ENCODE results near the gene TOP2A. TPM values are rescaled to one million over a fixed set of nuclear protein-coding genes. Genes with fewer than 3 reads are reported as not detected.

TOP2A gene
- total RNA-seq, 1 experiment from 2014 or later, result 141 TPM

DNA sequence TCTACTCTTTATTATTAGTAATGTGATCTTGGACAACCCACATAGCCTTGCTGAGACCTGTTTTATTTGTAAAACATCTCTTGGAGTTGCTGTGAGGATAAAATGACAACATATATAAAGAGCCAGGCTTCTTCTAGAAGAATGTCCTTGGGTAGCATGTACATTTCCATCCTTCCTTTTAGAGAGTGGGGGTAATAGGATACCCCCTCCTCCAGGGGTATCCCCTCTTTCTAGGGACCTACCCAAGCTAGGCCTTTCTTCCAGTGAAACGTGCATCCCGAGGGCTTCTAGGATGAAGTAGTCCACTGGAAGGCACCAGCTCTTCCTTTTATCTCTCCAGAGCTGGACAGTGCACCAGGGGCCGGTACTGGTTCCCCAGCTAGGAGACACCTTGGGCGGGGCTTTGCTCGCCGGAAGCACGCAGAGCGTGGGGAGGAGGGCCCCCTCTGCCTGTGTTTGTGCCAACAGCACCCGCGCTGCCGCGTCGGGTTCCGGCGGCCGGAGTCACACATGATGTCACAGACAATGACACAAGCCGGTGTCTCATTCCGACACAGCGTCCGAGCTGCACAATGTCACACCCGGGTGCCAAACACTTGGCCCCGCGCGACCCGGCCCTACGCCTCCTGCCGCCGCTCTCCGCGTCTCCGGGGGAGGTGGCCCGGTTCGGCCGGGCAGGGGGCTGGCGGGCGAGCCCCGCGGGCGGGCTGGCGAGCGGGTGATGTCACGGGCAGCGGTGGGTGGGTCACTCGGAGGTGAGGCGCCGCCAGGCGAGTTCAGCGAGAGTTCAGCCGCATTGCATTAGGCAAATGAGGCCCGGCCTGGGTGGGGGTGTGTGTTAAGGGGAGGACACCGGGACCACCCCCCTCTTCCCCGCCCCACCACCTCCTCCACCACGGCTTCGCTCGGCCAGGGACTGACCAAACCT is 76.6 kb downstream of the TOP2A start (continued):
- no peak for TF ChIP-seq ATF3 (IDR thresholded peaks at IDR 0.05)
- TF ChIP-seq FOSL1 (IDR thresholded peaks at IDR 0.05; ENCODE audit: low read depth), result no peak
- no peak for TF ChIP-seq EZH2phosphoT487 (IDR thresholded peaks at IDR 0.05; ENCODE audit: borderline replicate concordance)

- Histone ChIP-seq H3K4me3 (replicated peaks in 1 of 2; ENCODE audit: low read depth in 1 of 2, low read length in 2 of 2) (peak overlapping the region in 1 of 2 experiments; percentile 68; a peak in 1 of 4 replicates), H2AFZ (ENCODE audit: low read depth, low read length, poor library complexity, severe bottlenecking) (no peak overlapping the region), H3K27me3 (ENCODE audit: insufficient read depth, low read length) (no peaks in the 10 kb centered on the region), H3K4me2 (ENCODE audit: low read length) (peak overlapping the region; percentile 80), H4K20me1 (ENCODE audit: insufficient read depth) (no peaks in the 10 kb centered on the region; the same call in 1 of the 2 replicates), H3K9me3 (ENCODE audit: control insufficient read depth in 1 of 2, insufficient read depth in 1 of 2, low read depth in 1 of 2, low read length in 2 of 2) (no peaks in the 10 kb centered on the region), H3K9me2 (ENCODE audit: insufficient read depth) (no peaks in the 10 kb centered on the region), H3K27ac (ENCODE audit: low read depth, low read length) (peak overlapping the region; percentile 72; the same call in 1 of the 2 replicates), H3K9ac (ENCODE audit: low read length) (peak overlapping the region; percentile 73; the same call in 1 of the 2 replicates), H3K36me3 (ENCODE audit: control insufficient read depth in 1 of 2, insufficient read depth in 2 of 2, low read length in 2 of 2) (peaks cover 0 to 4% of the 10 kb centered on the region in 2 experiments; a peak in 1 of 4 replicates), H3K4me1 (ENCODE audit: control insufficient read depth in 1 of 2, insufficient read depth in 2 of 2, low read length in 2 of 2) (peaks cover 21 to 60% of the 10 kb centered on the region in 2 experiments), H3K79me2 (ENCODE audit: insufficient read depth, low read length) (peaks cover 83% of the 10 kb centered on the region)
- ChIA-PET POLR2A (interaction anchor here (1.0 to 1.4 kb wide), 2 partner anchors 11 to 23 kb away, joined by 3 read pairs; no protein-coding TSS in a partner anchor), CTCF (no interaction called here), RAD21 (ENCODE audit: low non-redundant PET in 1 of 2, low total read pairs in 2 of 2, uncharacterized antibody in 2 of 2, unreplicated experiment in 2 of 2) (interaction anchor here in 1 of 2 experiments (0.5 kb wide), 1 partner anchor 16 kb away, joined by 3 read pairs; no protein-coding TSS in a partner anchor)
- intact Hi-C loops (cut with micrococcal nuclease), result loop anchor here (2.0 kb wide), 1 partner anchor 22 kb away; no protein-coding TSS in a partner anchor
- TF ChIP-seq FOSL1 (IDR thresholded peaks at IDR 0.05; ENCODE audit: low read depth), result no peak
- TF ChIP-seq YY1 (IDR thresholded peaks at IDR 0.05; ENCODE audit: extremely low read depth, insufficient replicate concordance, low read depth, low read length), result no peak
- TF ChIP-seq ZNF274 (IDR thresholded peaks at IDR 0.05; ENCODE audit: low read depth, low read length), result no peak
- TF ChIP-seq POLR2A (IDR thresholded peaks at IDR 0.05; ENCODE audit: borderline replicate concordance, extremely low read depth, insufficient read depth, insufficient read length), result no peak
- TF ChIP-seq, protein P1, sequence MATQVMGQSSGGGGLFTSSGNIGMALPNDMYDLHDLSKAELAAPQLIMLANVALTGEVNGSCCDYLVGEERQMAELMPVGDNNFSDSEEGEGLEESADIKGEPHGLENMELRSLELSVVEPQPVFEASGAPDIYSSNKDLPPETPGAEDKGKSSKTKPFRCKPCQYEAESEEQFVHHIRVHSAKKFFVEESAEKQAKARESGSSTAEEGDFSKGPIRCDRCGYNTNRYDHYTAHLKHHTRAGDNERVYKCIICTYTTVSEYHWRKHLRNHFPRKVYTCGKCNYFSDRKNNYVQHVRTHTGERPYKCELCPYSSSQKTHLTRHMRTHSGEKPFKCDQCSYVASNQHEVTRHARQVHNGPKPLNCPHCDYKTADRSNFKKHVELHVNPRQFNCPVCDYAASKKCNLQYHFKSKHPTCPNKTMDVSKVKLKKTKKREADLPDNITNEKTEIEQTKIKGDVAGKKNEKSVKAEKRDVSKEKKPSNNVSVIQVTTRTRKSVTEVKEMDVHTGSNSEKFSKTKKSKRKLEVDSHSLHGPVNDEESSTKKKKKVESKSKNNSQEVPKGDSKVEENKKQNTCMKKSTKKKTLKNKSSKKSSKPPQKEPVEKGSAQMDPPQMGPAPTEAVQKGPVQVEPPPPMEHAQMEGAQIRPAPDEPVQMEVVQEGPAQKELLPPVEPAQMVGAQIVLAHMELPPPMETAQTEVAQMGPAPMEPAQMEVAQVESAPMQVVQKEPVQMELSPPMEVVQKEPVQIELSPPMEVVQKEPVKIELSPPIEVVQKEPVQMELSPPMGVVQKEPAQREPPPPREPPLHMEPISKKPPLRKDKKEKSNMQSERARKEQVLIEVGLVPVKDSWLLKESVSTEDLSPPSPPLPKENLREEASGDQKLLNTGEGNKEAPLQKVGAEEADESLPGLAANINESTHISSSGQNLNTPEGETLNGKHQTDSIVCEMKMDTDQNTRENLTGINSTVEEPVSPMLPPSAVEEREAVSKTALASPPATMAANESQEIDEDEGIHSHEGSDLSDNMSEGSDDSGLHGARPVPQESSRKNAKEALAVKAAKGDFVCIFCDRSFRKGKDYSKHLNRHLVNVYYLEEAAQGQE (IDR thresholded peaks at IDR 0.05; ENCODE audit: low read depth), result no peak
- TF ChIP-seq POLR2AphosphoS5 (IDR thresholded peaks at IDR 0.05; ENCODE audit: low read depth, low read length), result no peak
- no peak for ATAC-seq
- BruUV-seq (replicated peaks), result no TSS peak
- DNase-seq (ENCODE audit: low read depth, low spot score), result no peak
Measured at GRCh38 chr17:40340327-40340726, 77.4 kb downstream of the TOP2A start.
